Activated gamma-delta T cell (primary cell): ENCODE measurements around the gene ZNRF3.

ENCODE experiments used
- DNase-seq: peaks from one replicate; lab custom pipeline; 2025; lab: John Stamatoyannopoulos, UW

The ZNRF3 gene

GRCh38 chr22:29011240-29012100 lies 128.1 kb downstream of the ZNRF3 start:
- DNase-seq = no peak

- DNase-seq = no peak
Observed at GRCh38 chr22:29012101-29012433, 128.7 kb downstream of the ZNRF3 start.

GRCh38 chr22:29012952-29013351 lies 129.6 kb downstream of the ZNRF3 start:
- DNase-seq = no peak

- DNase-seq = no peak
Observed at GRCh38 chr22:29014293-29014692, 130.9 kb downstream of the ZNRF3 start.

GRCh38 chr22:29014773-29015172 lies 131.4 kb downstream of the ZNRF3 start:
- DNase-seq = no peak

GRCh38 chr22:29016067-29016938 lies 132.9 kb downstream of the ZNRF3 start:
- no peak for DNase-seq

GRCh38 chr22:29018293-29019189 lies 135.2 kb downstream of the ZNRF3 start:
- no peak for DNase-seq

- no peak for DNase-seq
Observed at GRCh38 chr22:29022101-29022817, 138.9 kb downstream of the ZNRF3 start.

- DNase-seq = no peak
Observed at GRCh38 chr22:29023172-29023796, 139.9 kb downstream of the ZNRF3 start.

- no peak for DNase-seq
Observed at GRCh38 chr22:29026579-29026978, 143.2 kb downstream of the ZNRF3 start.

GRCh38 chr22:29028468-29028867 lies 145.1 kb downstream of the ZNRF3 start:
- DNase-seq = no peak

GRCh38 chr22:29029202-29030000 lies 146.0 kb downstream of the ZNRF3 start:
- no peak for DNase-seq

GRCh38 chr22:29030016-29030617 lies 146.7 kb downstream of the ZNRF3 start:
- no peak for DNase-seq

GRCh38 chr22:29030618-29031226 lies 147.3 kb downstream of the ZNRF3 start:
- no peak for DNase-seq

- DNase-seq = no peak
Observed at GRCh38 chr22:29031227-29032011, 148.0 kb downstream of the ZNRF3 start.

- DNase-seq = no peak
Observed at GRCh38 chr22:29032014-29032475, 148.7 kb downstream of the ZNRF3 start.

GRCh38 chr22:29032584-29032983 lies 149.2 kb downstream of the ZNRF3 start:
- DNase-seq = no peak

- no peak for DNase-seq
Observed at GRCh38 chr22:29037340-29037932, 154.1 kb downstream of the ZNRF3 start.
